HL-60 (cell line): Measurements from ENCODE around the gene DNAH8.

Experiments
- GABPA ChIP-seq: IDR thresholded peaks from 2 replicates; pipeline ENCODE4 v1.6.1; 2012; ENCODE audit warnings: low read depth
- POLR2AphosphoS5 ChIP-seq: IDR thresholded peaks from 2 replicates; pipeline ENCODE4 v1.6.1; 2012; ENCODE audit warnings: low read depth
- TF ChIP-seq, protein P1 (sequence below): IDR thresholded peaks from one replicate; pipeline ENCODE4 v1.5.1; 2011; ENCODE audit warnings: low read length, control low read depth, inconsistent platforms; ENCODE audit not compliant: insufficient read depth
- TF ChIP-seq, protein P2 (sequence below): IDR thresholded peaks from 2 replicates; pipeline ENCODE4 v1.6.1; 2012; ENCODE audit warnings: low read depth; ENCODE audit not compliant: insufficient replicate concordance

DNA sequence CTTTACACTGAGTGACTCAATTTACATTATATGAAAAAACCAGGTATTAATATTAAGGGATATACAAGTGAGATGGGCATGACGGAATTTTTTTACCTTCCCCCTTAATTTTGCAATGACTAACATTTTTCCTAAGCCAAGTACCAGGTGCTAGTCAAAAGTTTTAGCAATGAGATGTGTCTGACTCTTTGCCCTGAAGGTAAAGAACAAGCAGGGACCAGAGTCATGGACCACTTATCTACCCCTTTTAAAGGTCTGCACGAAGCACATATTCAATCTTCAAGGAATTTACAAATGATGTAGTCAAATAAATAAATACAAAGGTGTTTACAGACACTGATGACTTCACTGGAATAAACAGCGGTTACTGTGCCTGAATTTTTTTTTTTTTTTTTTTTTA lies 13.6 kb upstream of the DNAH8 start:
- TF ChIP-seq, protein P1, sequence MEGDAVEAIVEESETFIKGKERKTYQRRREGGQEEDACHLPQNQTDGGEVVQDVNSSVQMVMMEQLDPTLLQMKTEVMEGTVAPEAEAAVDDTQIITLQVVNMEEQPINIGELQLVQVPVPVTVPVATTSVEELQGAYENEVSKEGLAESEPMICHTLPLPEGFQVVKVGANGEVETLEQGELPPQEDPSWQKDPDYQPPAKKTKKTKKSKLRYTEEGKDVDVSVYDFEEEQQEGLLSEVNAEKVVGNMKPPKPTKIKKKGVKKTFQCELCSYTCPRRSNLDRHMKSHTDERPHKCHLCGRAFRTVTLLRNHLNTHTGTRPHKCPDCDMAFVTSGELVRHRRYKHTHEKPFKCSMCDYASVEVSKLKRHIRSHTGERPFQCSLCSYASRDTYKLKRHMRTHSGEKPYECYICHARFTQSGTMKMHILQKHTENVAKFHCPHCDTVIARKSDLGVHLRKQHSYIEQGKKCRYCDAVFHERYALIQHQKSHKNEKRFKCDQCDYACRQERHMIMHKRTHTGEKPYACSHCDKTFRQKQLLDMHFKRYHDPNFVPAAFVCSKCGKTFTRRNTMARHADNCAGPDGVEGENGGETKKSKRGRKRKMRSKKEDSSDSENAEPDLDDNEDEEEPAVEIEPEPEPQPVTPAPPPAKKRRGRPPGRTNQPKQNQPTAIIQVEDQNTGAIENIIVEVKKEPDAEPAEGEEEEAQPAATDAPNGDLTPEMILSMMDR: no peak
- TF ChIP-seq GABPA (no peak), POLR2AphosphoS5 (no peak)
- TF ChIP-seq, protein P2, sequence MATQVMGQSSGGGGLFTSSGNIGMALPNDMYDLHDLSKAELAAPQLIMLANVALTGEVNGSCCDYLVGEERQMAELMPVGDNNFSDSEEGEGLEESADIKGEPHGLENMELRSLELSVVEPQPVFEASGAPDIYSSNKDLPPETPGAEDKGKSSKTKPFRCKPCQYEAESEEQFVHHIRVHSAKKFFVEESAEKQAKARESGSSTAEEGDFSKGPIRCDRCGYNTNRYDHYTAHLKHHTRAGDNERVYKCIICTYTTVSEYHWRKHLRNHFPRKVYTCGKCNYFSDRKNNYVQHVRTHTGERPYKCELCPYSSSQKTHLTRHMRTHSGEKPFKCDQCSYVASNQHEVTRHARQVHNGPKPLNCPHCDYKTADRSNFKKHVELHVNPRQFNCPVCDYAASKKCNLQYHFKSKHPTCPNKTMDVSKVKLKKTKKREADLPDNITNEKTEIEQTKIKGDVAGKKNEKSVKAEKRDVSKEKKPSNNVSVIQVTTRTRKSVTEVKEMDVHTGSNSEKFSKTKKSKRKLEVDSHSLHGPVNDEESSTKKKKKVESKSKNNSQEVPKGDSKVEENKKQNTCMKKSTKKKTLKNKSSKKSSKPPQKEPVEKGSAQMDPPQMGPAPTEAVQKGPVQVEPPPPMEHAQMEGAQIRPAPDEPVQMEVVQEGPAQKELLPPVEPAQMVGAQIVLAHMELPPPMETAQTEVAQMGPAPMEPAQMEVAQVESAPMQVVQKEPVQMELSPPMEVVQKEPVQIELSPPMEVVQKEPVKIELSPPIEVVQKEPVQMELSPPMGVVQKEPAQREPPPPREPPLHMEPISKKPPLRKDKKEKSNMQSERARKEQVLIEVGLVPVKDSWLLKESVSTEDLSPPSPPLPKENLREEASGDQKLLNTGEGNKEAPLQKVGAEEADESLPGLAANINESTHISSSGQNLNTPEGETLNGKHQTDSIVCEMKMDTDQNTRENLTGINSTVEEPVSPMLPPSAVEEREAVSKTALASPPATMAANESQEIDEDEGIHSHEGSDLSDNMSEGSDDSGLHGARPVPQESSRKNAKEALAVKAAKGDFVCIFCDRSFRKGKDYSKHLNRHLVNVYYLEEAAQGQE: no peak
